ENCODE data around the gene UPP2. TPM values are rescaled to one million over a fixed set of nuclear protein-coding genes. Genes with fewer than 3 reads are reported as not detected.
A peak's percentile ranks its signal among the peaks of the same experiment; 100 is the strongest.

UPP2 gene
- total and polyA plus RNA-seq, 2 of the 13 experiments (the other 11 are each of a cell fraction or from before 2014, with no cell fraction given) = 0.07 to 0.28 TPM

- no peak for TF ChIP-seq TERF1 (CRISPR knock-in tag; IDR thresholded peaks at IDR 0.05)
- TF ChIP-seq HNF1A (IDR thresholded peaks at IDR 0.05; ENCODE audit: low read depth) = peak; percentile 56
- TF ChIP-seq HNF1A (CRISPR knock-in tag; IDR thresholded peaks at IDR 0.05; ENCODE audit: borderline replicate concordance) = no peak
- TF ChIP-seq ZEB1 (IDR thresholded peaks at IDR 0.05; ENCODE audit: insufficient replicate concordance, low read depth) = no peak
- TF ChIP-seq BCL3 (CRISPR knock-in tag; IDR thresholded peaks at IDR 0.05) = no peak
- TF ChIP-seq ZBTB37 (CRISPR knock-in tag; IDR thresholded peaks at IDR 0.05) = no peak
- no peak for TF ChIP-seq NFKB2 (CRISPR knock-in tag; IDR thresholded peaks at IDR 0.05; ENCODE audit: borderline replicate concordance)
- no peak for TF ChIP-seq ZNF7 (CRISPR knock-in tag; IDR thresholded peaks at IDR 0.05)
- no peak for TF ChIP-seq ATF5 (CRISPR knock-in tag; IDR thresholded peaks at IDR 0.05; ENCODE audit: low read depth)
- TF ChIP-seq ZNF350 (CRISPR knock-in tag; IDR thresholded peaks at IDR 0.05; ENCODE audit: borderline replicate concordance, low read depth) = peak; percentile 41; the same call in 1 of the 2 replicates
- TF ChIP-seq ZNF530 (CRISPR knock-in tag; IDR thresholded peaks at IDR 0.05; ENCODE audit: low read depth) = no peak
- no peak for TF ChIP-seq ZNF230 (CRISPR knock-in tag; IDR thresholded peaks at IDR 0.05)
- TF ChIP-seq MYPOP (CRISPR knock-in tag; IDR thresholded peaks at IDR 0.05) = no peak
- TF ChIP-seq XRCC5 (optimal IDR thresholded peaks at IDR 0.05; ENCODE audit: low read length) = no peak
- TF ChIP-seq ZNF773 (CRISPR knock-in tag; IDR thresholded peaks at IDR 0.05; ENCODE audit: borderline replicate concordance) = no peak
- TF ChIP-seq SALL1 (CRISPR knock-in tag; IDR thresholded peaks at IDR 0.05) = peak; percentile 64
- TF ChIP-seq TSC22D2 (CRISPR knock-in tag; IDR thresholded peaks at IDR 0.05; ENCODE audit: borderline replicate concordance) = no peak
- TF ChIP-seq YEATS4 (CRISPR knock-in tag; IDR thresholded peaks at IDR 0.05; ENCODE audit: borderline replicate concordance) = 0 out of 2 replicates have a peak, but pooled peaks have one; percentile 3
- no peak for TF ChIP-seq HOXA5 (CRISPR knock-in tag; IDR thresholded peaks at IDR 0.05)
Measured at GRCh38 chr2:158094487-158095092, 7.1 kb upstream of the UPP2 start (continued).
